ENCODE data around the gene PHOSPHO1. TPM values are rescaled to one million over a fixed set of nuclear protein-coding genes. Genes with fewer than 3 reads are reported as not detected.

The PHOSPHO1 gene
- total and polyA plus RNA-seq, 2 of the 13 experiments (the other 11 are each of a cell fraction or from before 2014, with no cell fraction given): not detected

DNA sequence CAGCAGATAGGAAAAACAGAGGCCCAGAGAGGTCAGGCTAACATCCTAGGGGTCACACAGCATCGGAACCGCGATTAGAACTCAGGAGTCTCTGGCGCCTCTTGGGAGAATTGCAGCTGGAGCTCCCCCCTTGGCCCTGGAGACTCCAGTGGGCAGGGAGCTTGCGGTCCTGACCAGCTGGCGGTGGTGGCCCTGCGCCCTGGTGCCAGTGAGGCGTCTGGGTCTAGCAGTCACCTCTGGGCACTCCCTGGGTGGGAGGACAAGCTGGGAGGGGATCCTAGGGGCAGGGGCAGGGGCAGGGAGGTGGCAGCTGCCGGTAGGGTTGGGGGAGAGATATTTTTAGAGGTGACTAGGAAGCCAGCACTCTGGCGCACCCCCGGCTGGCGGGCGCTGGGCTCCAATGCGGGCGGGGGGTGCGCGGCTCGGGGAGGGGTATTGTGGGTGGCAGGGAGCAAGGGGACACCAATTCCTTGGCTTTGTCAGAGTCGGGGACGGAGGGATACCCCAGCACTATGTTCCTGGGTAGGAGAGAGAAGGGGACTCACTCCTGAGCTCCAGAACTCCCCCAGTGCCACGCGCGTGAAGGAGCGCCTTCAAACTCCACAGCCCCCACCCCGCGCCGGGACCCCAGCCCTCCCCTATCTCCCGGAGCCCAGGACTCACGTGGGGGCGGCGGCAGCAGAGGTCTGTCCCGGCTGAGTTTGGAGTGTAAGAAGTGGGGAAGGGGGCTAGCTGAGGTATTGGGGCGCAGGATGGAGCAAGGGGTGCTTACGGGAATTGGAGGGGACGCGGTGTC is 584 bp downstream of the PHOSPHO1 start:
- ChIA-PET POLR2A (no interaction called here), CTCF (ENCODE audit: low intra/inter-chr PET ratio, low total read pairs) (no interaction called here)
- Histone ChIP-seq H3K36me3 (replicated peaks in 1 of 2; ENCODE audit: control insufficient read depth in 1 of 2, insufficient read depth in 2 of 2, low read length in 2 of 2) (no peaks in the 10 kb centered on the region), H2AFZ (ENCODE audit: low read length) (no peak overlapping the region), H3K27me3 (ENCODE audit: control insufficient read depth in 1 of 2, insufficient read depth in 2 of 2, low read length in 2 of 2) (peaks cover 5 to 54% of the 10 kb centered on the region in 2 experiments; a peak in 4 of 5 replicates), H3K27ac (ENCODE audit: extremely low read length, insufficient read depth, low read length) (no peak overlapping the region), H3K4me1 (ENCODE audit: insufficient read depth, low read length) (peaks cover 30% of the 10 kb centered on the region), H3K4me3 (replicated peaks in 1 of 3; ENCODE audit: insufficient read depth in 1 of 3, low read depth in 2 of 3, low read length in 3 of 3) (peak overlapping the region; percentile 41 to 74 (median 70)), H3K79me2 (ENCODE audit: insufficient read depth, low read length) (no peaks in the 10 kb centered on the region), H3K4me2 (ENCODE audit: low read depth, low read length) (peak overlapping the region; percentile 84), H3K9ac (ENCODE audit: insufficient read depth, low read depth, low read length) (no peak overlapping the region), H3K9me3 (ENCODE audit: low read length) (no peaks in the 10 kb centered on the region), H4K20me1 (ENCODE audit: insufficient read depth, low read length) (no peaks in the 10 kb centered on the region)
- intact Hi-C loops (cut with micrococcal nuclease; ENCODE audit: unreplicated experiment) (no loop called here), in situ Hi-C loops (cut with HindIII; ENCODE audit: extremely low pct_ligation_motif_present, low pct_unique_long_range_greater_than_20kb) (loop anchor here (5.0 kb wide), 1 partner anchor 48 kb away; no protein-coding TSS in a partner anchor)
- WGBS (ENCODE audit: low lambda C conversion rate): 13% methylated on average over 19 of the region's 36 CpGs
- ATAC-seq: no peak
- no peak for FAIRE-seq
- DNase-seq (ENCODE audit: low spot score): no peak
- TF ChIP-seq GTF3A (CRISPR knock-in tag; conservative IDR thresholded peaks at IDR 0.05): no peak
- peak; percentile 79 for TF ChIP-seq ZMYM3 (CRISPR knock-in tag; IDR thresholded peaks at IDR 0.05)
- 0 out of 2 replicates have a peak, but pooled peaks have one; percentile 5 for TF ChIP-seq ZNF777 (CRISPR knock-in tag; IDR thresholded peaks at IDR 0.05)
- no peak for TF ChIP-seq RFX3 (CRISPR knock-in tag; IDR thresholded peaks at IDR 0.05)
- peak; percentile 66; the same call in 1 of the 2 replicates for TF ChIP-seq KDM1A (CRISPR knock-in tag; IDR thresholded peaks at IDR 0.05)
- 0 out of 2 replicates have a peak, but pooled peaks have one; percentile 46 for TF ChIP-seq ZNF296 (CRISPR knock-in tag; conservative IDR thresholded peaks at IDR 0.05)
- peak; percentile 99 for TF ChIP-seq ZNF768 (CRISPR knock-in tag; IDR thresholded peaks at IDR 0.05)
- TF ChIP-seq PCBP1 (IDR thresholded peaks at IDR 0.05; ENCODE audit: borderline replicate concordance, low read depth, low read length): 0 out of 2 replicates have a peak, but pooled peaks have one; percentile 1
- no peak for TF ChIP-seq IRF2 (CRISPR knock-in tag; IDR thresholded peaks at IDR 0.05)
- TF ChIP-seq TBL1XR1 (IDR thresholded peaks at IDR 0.05; ENCODE audit: borderline replicate concordance, low read length, partially characterized antibody): no peak
- no TSS peak for BruUV-seq (replicated peaks)
